ENCODE measurements around the gene PRICKLE2. TPM values are rescaled to one million over a fixed set of nuclear protein-coding genes. Genes with fewer than 3 reads are reported as not detected.
A peak's percentile ranks its signal among the peaks of the same experiment; 100 is the strongest.

Gene PRICKLE2
- total RNA-seq, 1 experiment from 2014 or later = 5.6 TPM

- Mint-ChIP-seq H3K27ac (no peak overlapping the region), H3K4me3 (no peak overlapping the region), H3K36me3 (peaks cover 6% of the 10 kb centered on the region), H3K4me1 (peaks cover 20% of the 10 kb centered on the region), H3K9me3 (peaks cover 15% of the 10 kb centered on the region), H3K27me3 (ENCODE audit: low read depth) (no peaks in the 10 kb centered on the region)
- no peak for TF ChIP-seq ZNF219 (CRISPR knock-in tag; IDR thresholded peaks at IDR 0.05; ENCODE audit: borderline replicate concordance)
- TF ChIP-seq GTF2I (CRISPR knock-in tag; conservative IDR thresholded peaks at IDR 0.05) = no peak
- TF ChIP-seq ZNF263 (CRISPR knock-in tag; IDR thresholded peaks at IDR 0.05; ENCODE audit: low read depth) = no peak
- TF ChIP-seq TEAD4 (CRISPR knock-in tag; IDR thresholded peaks at IDR 0.05) = no peak
- TF ChIP-seq, protein P1, sequence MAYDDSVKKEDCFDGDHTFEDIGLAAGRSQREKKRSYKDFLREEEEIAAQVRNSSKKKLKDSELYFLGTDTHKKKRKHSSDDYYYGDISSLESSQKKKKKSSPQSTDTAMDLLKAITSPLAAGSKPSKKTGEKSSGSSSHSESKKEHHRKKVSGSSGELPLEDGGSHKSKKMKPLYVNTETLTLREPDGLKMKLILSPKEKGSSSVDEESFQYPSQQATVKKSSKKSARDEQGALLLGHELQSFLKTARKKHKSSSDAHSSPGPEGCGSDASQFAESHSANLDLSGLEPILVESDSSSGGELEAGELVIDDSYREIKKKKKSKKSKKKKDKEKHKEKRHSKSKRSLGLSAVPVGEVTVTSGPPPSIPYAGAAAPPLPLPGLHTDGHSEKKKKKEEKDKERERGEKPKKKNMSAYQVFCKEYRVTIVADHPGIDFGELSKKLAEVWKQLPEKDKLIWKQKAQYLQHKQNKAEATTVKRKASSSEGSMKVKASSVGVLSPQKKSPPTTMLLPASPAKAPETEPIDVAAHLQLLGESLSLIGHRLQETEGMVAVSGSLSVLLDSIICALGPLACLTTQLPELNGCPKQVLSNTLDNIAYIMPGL (CRISPR knock-in tag; IDR thresholded peaks at IDR 0.05) = no peak
- TF ChIP-seq CBFB (CRISPR knock-in tag; IDR thresholded peaks at IDR 0.05; ENCODE audit: low read depth) = no peak
- no peak for TF ChIP-seq ZNF121 (CRISPR knock-in tag; IDR thresholded peaks at IDR 0.05)
- TF ChIP-seq CREM (CRISPR knock-in tag; IDR thresholded peaks at IDR 0.05) = no peak
- no peak for TF ChIP-seq TCF7 (CRISPR knock-in tag; IDR thresholded peaks at IDR 0.05; ENCODE audit: low read depth)
- no peak for TF ChIP-seq E2F4 (CRISPR knock-in tag; IDR thresholded peaks at IDR 0.05; ENCODE audit: borderline replicate concordance, low read depth)
- TF ChIP-seq, protein P2, sequence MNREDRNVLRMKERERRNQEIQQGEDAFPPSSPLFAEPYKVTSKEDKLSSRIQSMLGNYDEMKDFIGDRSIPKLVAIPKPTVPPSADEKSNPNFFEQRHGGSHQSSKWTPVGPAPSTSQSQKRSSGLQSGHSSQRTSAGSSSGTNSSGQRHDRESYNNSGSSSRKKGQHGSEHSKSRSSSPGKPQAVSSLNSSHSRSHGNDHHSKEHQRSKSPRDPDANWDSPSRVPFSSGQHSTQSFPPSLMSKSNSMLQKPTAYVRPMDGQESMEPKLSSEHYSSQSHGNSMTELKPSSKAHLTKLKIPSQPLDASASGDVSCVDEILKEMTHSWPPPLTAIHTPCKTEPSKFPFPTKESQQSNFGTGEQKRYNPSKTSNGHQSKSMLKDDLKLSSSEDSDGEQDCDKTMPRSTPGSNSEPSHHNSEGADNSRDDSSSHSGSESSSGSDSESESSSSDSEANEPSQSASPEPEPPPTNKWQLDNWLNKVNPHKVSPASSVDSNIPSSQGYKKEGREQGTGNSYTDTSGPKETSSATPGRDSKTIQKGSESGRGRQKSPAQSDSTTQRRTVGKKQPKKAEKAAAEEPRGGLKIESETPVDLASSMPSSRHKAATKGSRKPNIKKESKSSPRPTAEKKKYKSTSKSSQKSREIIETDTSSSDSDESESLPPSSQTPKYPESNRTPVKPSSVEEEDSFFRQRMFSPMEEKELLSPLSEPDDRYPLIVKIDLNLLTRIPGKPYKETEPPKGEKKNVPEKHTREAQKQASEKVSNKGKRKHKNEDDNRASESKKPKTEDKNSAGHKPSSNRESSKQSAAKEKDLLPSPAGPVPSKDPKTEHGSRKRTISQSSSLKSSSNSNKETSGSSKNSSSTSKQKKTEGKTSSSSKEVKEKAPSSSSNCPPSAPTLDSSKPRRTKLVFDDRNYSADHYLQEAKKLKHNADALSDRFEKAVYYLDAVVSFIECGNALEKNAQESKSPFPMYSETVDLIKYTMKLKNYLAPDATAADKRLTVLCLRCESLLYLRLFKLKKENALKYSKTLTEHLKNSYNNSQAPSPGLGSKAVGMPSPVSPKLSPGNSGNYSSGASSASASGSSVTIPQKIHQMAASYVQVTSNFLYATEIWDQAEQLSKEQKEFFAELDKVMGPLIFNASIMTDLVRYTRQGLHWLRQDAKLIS (CRISPR knock-in tag; IDR thresholded peaks at IDR 0.05; ENCODE audit: borderline replicate concordance) = no peak
- TF ChIP-seq IRF2 (CRISPR knock-in tag; IDR thresholded peaks at IDR 0.05; ENCODE audit: borderline replicate concordance, low read depth) = no peak
- no peak for TF ChIP-seq FOXP1 (CRISPR knock-in tag; IDR thresholded peaks at IDR 0.05; ENCODE audit: borderline replicate concordance)
- no peak for TF ChIP-seq ZBTB21 (CRISPR knock-in tag; IDR thresholded peaks at IDR 0.05; ENCODE audit: borderline replicate concordance)
- TF ChIP-seq FOXK1 (CRISPR knock-in tag; IDR thresholded peaks at IDR 0.05) = no peak
- CTCF ChIA-PET = interaction anchor here (0.5 kb wide), 1 partner anchor 133 kb away, joined by 4 read pairs; no protein-coding TSS in a partner anchor
- POLR2A ChIA-PET = no interaction called here
- DNase-seq (ENCODE audit: low spot score) (no peak), ATAC-seq (no peak)
Observed at GRCh38 chr3:64270866-64271260, 45.6 kb upstream of the PRICKLE2 start.

GRCh38 chr3:64270142-64270865 lies 45.0 kb upstream of the PRICKLE2 start:
- no peak overlapping the region for H3K4me3 Mint-ChIP-seq
- ChIA-PET POLR2A (no interaction called here), CTCF (interaction anchor here (0.5 kb wide), 1 partner anchor 133 kb away, joined by 4 read pairs; no protein-coding TSS in a partner anchor)
- no peak overlapping the region for H3K27ac Mint-ChIP-seq
- ATAC-seq (peak; percentile 13; the same call in 1 of the 2 replicates), DNase-seq (ENCODE audit: low spot score) (no peak)
- peaks cover 15% of the 10 kb centered on the region for H3K9me3 Mint-ChIP-seq
- H3K4me1 Mint-ChIP-seq = peaks cover 20% of the 10 kb centered on the region
- TF ChIP-seq TEAD1 (CRISPR knock-in tag; IDR thresholded peaks at IDR 0.05) (no peak), PREB (CRISPR knock-in tag; IDR thresholded peaks at IDR 0.05; ENCODE audit: borderline replicate concordance) (no peak), HMGA2 (CRISPR knock-in tag; IDR thresholded peaks at IDR 0.05) (no peak), ZNF281 (CRISPR knock-in tag; IDR thresholded peaks at IDR 0.05) (no peak), RELA (CRISPR knock-in tag; IDR thresholded peaks at IDR 0.05; ENCODE audit: borderline replicate concordance) (no peak)
- H3K36me3 Mint-ChIP-seq = peaks cover 6% of the 10 kb centered on the region
- no peaks in the 10 kb centered on the region for H3K27me3 Mint-ChIP-seq (ENCODE audit: low read depth)
